Osteoblast (primary cell): ENCODE results near the gene NDUFA5. TPM values are rescaled to one million over a fixed set of nuclear protein-coding genes. Genes with fewer than 3 reads are reported as not detected.
A peak's percentile ranks its signal among the peaks of the same experiment; 100 is the strongest.

ENCODE experiments used
- DNase-seq: peaks from one replicate; pipeline ENCODE4 v3.0.0; 2011; ENCODE audit warnings: low spot score, mixed read lengths; ENCODE audit not compliant: insufficient read length; ENCODE audit errors: missing footprints
- H2AFZ ChIP-seq: 2 replicates; pipeline ENCODE4 v1.6.0; 2011; ENCODE audit warnings: mild to moderate bottlenecking, low read length
- H3K27ac ChIP-seq: 2 replicates; pipeline ENCODE4 v1.5.1; 2011; ENCODE audit warnings: mild to moderate bottlenecking, low read depth, low read length, moderate library complexity
- H3K27me3 ChIP-seq: 2 replicates; pipeline ENCODE4 v1.6.0; 2012; ENCODE audit warnings: mild to moderate bottlenecking, control low read depth, inconsistent platforms, low read length, moderate library complexity; ENCODE audit not compliant: insufficient read depth
- H3K36me3 ChIP-seq: 2 replicates; pipeline ENCODE4 v1.5.1; 2011; ENCODE audit warnings: mild to moderate bottlenecking, low read length, control low read depth, moderate library complexity; ENCODE audit not compliant: insufficient read depth
- H3K4me1 ChIP-seq: 2 replicates; pipeline ENCODE4 v1.5.1; 2011; ENCODE audit warnings: mild to moderate bottlenecking, low read length, control low read depth, moderate library complexity; ENCODE audit not compliant: insufficient read depth
- H3K4me2 ChIP-seq: 2 replicates; pipeline ENCODE4 v1.6.0; 2011; ENCODE audit warnings: mild to moderate bottlenecking, low read length; ENCODE audit not compliant: insufficient read depth
- H3K4me3 ChIP-seq: fragments of 200-600 bp; sonication (generic); 3 replicates; pipeline ENCODE4 v1.5.1; 2012; ENCODE audit warnings: mild to moderate bottlenecking, low read length, inconsistent platforms; ENCODE audit not compliant: insufficient read depth
- H3K79me2 ChIP-seq: 2 replicates; pipeline ENCODE4 v1.6.0; 2012; ENCODE audit warnings: mild to moderate bottlenecking, low read length, control low read depth, inconsistent platforms; ENCODE audit not compliant: insufficient read depth
- H3K9me3 ChIP-seq: 2 replicates; pipeline ENCODE4 v1.5.1; 2011; ENCODE audit warnings: low read depth, low read length, control low read depth
- H4K20me1 ChIP-seq: 2 replicates; pipeline ENCODE4 v1.6.0; 2012; ENCODE audit warnings: mild to moderate bottlenecking, low read length, control low read depth; ENCODE audit not compliant: insufficient read depth
- total RNA-seq: library from RNA; depleted of rRNA; stranded (reverse); fragments of >200 nt; gene quantifications from 2 replicates; pipeline ENCODE4 v1.2.3, GENCODE V29; 2012
- TF ChIP-seq, protein P1 (sequence below): IDR thresholded peaks from 2 replicates; pipeline ENCODE4 v1.5.1; 2011; ENCODE audit warnings: mild to moderate bottlenecking, low read depth, low read length, moderate library complexity; ENCODE audit errors: extremely low read depth

Gene NDUFA5
- total RNA-seq, 1 donor = 25.7 TPM

DNA sequence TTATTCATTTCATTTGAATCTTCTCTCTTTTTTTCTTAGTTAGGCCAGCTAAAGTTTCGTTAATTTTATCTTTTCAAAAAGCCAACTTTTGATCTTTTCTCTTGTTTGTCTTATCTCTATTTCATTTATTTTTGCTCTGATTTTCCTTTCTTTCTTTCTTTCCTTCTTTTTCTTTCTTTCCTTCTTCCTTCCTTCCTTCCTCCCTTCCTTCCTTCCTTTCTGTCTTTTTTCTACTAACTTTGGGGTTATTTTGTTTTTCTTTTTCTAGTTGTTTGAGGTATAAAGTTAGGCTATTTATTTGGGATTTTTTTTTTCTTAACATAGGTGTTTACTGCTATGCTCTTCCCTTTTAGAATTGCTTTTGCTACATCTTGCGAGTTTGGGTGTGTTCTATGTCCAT is 30.8 kb upstream of the NDUFA5 start:
- no peaks in the 10 kb centered on the region for H3K4me1 ChIP-seq
- no peak overlapping the region for H3K27ac ChIP-seq
- no peaks in the 10 kb centered on the region for H4K20me1 ChIP-seq
- DNase-seq = no peak
- no peak overlapping the region for H3K4me2 ChIP-seq
- TF ChIP-seq, protein P1, sequence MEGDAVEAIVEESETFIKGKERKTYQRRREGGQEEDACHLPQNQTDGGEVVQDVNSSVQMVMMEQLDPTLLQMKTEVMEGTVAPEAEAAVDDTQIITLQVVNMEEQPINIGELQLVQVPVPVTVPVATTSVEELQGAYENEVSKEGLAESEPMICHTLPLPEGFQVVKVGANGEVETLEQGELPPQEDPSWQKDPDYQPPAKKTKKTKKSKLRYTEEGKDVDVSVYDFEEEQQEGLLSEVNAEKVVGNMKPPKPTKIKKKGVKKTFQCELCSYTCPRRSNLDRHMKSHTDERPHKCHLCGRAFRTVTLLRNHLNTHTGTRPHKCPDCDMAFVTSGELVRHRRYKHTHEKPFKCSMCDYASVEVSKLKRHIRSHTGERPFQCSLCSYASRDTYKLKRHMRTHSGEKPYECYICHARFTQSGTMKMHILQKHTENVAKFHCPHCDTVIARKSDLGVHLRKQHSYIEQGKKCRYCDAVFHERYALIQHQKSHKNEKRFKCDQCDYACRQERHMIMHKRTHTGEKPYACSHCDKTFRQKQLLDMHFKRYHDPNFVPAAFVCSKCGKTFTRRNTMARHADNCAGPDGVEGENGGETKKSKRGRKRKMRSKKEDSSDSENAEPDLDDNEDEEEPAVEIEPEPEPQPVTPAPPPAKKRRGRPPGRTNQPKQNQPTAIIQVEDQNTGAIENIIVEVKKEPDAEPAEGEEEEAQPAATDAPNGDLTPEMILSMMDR = no peak
- no peak overlapping the region for H3K4me3 ChIP-seq
- H3K79me2 ChIP-seq = no peaks in the 10 kb centered on the region
- H3K9me3 ChIP-seq = no peaks in the 10 kb centered on the region
- no peak overlapping the region for H2AFZ ChIP-seq
- H3K36me3 ChIP-seq = no peaks in the 10 kb centered on the region
- no peaks in the 10 kb centered on the region for H3K27me3 ChIP-seq

DNA sequence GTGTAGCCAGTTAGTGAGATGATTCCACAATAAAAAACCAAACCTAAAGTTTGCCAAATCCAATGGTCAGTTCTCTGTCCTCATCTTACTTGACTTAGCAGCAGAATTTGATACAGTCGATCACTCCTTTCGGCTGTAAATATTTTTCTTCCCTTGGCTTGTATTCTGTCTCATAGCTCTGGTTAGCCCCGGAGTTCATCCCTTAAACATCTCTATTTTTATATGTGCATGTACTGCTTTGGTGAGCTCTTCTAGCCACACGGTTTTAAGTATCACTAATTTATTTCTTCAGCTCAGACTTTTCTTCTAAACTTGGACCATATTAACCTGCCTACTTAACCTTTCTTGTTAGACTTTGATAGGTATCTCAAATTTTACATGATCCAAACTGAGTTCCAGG is 26.2 kb upstream of the NDUFA5 start:
- H3K27ac ChIP-seq = no peak overlapping the region
- H3K27me3 ChIP-seq = no peaks in the 10 kb centered on the region
- no peak overlapping the region for H2AFZ ChIP-seq
- DNase-seq = no peak
- H3K4me3 ChIP-seq = no peak overlapping the region
- TF ChIP-seq, protein P1 = no peak
- H3K79me2 ChIP-seq = no peaks in the 10 kb centered on the region
- H3K4me2 ChIP-seq = no peak overlapping the region
- no peaks in the 10 kb centered on the region for H3K36me3 ChIP-seq
- H3K9me3 ChIP-seq = no peaks in the 10 kb centered on the region
- no peaks in the 10 kb centered on the region for H3K4me1 ChIP-seq
- no peaks in the 10 kb centered on the region for H4K20me1 ChIP-seq

- Histone ChIP-seq H3K9me3 (no peaks in the 10 kb centered on the region), H3K27me3 (no peaks in the 10 kb centered on the region), H3K79me2 (no peaks in the 10 kb centered on the region), H3K36me3 (no peaks in the 10 kb centered on the region), H2AFZ (peak overlapping the region; percentile 70), H3K27ac (no peak overlapping the region), H3K4me2 (no peak overlapping the region), H3K4me1 (no peaks in the 10 kb centered on the region), H4K20me1 (no peaks in the 10 kb centered on the region), H3K4me3 (no peak overlapping the region)
- TF ChIP-seq, protein P1 = no peak
- no peak for DNase-seq
These were observed 23.5 kb upstream of the NDUFA5 start for GRCh38 chr7:123581162-123581459.

DNA sequence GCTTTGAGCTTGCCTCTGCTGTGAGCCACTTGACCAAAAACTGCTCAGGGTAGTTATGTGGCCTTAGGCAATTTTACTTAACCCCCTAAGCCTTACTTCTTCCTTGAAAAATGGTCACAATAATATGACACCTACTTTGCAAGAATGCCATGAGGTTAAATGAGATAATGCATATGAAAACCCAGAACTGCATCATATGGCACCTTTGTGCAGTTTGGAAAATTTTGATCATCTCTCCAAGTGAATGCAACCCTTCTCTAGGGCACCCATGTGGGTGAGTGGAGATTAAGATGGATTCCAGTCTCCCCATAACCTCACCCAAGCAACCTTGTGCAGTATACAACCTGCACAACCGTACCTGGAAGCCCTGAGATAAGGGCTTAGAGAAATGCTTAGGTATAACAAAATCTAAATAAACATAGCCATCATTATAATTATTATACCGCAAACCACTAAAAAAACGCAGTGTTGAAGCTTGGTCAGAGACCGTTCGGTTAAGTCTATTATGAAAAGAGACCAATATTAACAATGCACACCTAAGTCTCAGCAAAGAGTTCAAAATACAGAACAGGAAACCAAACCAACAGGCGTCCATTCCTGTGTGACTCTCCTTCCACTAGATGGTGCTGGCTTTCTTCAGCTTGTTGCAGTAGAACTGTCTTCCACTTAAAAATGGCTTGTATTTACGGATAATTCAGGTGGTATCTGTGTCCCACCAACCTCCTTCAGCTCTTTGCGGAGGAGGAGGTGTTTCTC is 23.0 kb upstream of the NDUFA5 start:
- H3K4me2 ChIP-seq = no peak overlapping the region

More for the DNA sequence above, 23.0 kb upstream of the NDUFA5 start:
- no peak overlapping the region for H3K27ac ChIP-seq
- H3K79me2 ChIP-seq = no peaks in the 10 kb centered on the region
- TF ChIP-seq, protein P1 = peak; percentile 54
- H4K20me1 ChIP-seq = no peaks in the 10 kb centered on the region
- no peaks in the 10 kb centered on the region for H3K27me3 ChIP-seq
- H2AFZ ChIP-seq = peak overlapping the region; percentile 70
- H3K4me3 ChIP-seq = no peak overlapping the region
- no peaks in the 10 kb centered on the region for H3K36me3 ChIP-seq
- peak; percentile 15 for DNase-seq
- H3K4me1 ChIP-seq = no peaks in the 10 kb centered on the region
- no peaks in the 10 kb centered on the region for H3K9me3 ChIP-seq
